Measurements from ENCODE around the gene ACTN1.

DNA sequence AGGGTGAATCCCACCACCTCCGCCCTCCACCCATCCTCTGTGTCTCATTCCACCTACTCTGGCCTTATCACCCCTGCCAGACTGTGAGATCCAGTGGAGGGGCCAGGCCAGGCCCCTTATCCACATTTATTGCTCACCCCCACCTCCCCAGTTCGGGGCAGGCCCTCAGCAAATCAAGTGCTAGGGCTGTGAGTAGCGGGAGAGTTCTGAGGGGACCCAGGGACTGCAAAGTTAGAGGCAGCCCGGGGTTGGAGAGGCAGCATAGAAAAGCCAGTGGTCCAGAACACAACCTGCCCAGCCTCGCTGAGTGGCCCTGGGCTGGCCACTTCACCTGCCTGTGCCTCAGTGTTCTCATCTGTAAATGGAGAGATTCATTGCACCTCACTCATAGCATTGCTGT is 27.2 kb upstream of the ACTN1 start:
- no peak for TF ChIP-seq POLR2AphosphoS5 (IDR thresholded peaks at IDR 0.05; ENCODE audit: low read depth, low read length)
- TF ChIP-seq POLR2A (IDR thresholded peaks at IDR 0.05; ENCODE audit: low read depth, low read length), result no peak
- no peak for TF ChIP-seq TAF1 (IDR thresholded peaks at IDR 0.05; ENCODE audit: low read depth, low read length)
- TF ChIP-seq SPI1 (IDR thresholded peaks at IDR 0.05; ENCODE audit: low read depth, low read length), result no peak
- TF ChIP-seq PAX5 (IDR thresholded peaks at IDR 0.05; ENCODE audit: insufficient read depth, low read length, severe bottlenecking), result no peak
- TF ChIP-seq POU2F2 (IDR thresholded peaks at IDR 0.05; ENCODE audit: low read depth, low read length), result no peak
